Measurements from ENCODE around the gene CRADD.

DNA sequence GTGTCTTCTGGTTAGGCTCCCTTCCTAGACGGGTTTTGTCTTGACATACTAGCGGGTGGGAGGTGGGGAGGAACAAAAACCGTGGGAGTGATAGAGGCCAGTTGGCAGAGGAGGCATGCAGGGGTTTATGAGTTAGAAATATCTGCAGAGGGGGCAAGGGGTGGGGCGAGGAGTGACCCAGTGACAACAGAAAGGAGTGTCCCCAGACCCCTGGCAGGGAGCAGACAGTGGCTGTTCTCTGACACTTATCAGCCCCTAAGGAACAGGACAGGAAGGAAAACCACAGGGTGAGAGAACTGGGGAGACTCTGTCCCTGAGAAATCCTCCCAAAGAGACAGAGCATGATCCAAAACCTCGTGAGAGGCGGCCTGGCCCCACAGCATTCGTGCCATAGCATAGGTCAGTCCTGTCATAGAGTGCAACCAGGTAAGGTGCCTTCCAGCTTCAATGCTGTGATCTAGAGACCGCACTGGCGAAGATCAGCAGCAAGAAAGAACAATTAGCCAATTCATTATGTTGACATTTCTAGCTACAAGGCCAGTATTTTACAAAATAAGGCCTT is 141.4 kb downstream of the CRADD start:
- TF ChIP-seq, protein P1, sequence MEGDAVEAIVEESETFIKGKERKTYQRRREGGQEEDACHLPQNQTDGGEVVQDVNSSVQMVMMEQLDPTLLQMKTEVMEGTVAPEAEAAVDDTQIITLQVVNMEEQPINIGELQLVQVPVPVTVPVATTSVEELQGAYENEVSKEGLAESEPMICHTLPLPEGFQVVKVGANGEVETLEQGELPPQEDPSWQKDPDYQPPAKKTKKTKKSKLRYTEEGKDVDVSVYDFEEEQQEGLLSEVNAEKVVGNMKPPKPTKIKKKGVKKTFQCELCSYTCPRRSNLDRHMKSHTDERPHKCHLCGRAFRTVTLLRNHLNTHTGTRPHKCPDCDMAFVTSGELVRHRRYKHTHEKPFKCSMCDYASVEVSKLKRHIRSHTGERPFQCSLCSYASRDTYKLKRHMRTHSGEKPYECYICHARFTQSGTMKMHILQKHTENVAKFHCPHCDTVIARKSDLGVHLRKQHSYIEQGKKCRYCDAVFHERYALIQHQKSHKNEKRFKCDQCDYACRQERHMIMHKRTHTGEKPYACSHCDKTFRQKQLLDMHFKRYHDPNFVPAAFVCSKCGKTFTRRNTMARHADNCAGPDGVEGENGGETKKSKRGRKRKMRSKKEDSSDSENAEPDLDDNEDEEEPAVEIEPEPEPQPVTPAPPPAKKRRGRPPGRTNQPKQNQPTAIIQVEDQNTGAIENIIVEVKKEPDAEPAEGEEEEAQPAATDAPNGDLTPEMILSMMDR (IDR thresholded peaks at IDR 0.05), result no peak
- no peak for TF ChIP-seq POLR2A (IDR thresholded peaks at IDR 0.05)
- no peak for TF ChIP-seq EP300 (IDR thresholded peaks at IDR 0.05)
